ENCODE data around the gene MYOC.
"Not testable (repeated sequence)": the region's sequence is repeated elsewhere in the genome, so short reads cannot be mapped to it uniquely, and the experiment has no call there.

The MYOC gene

GRCh38 chr1:171625225-171625624 is 27.3 kb downstream of the MYOC start:
- Histone ChIP-seq H3K4me1 (ENCODE audit: control insufficient read depth, low read depth, low read length) (no peaks in the 10 kb centered on the region), H3K27me3 (ENCODE audit: insufficient read depth, low read length, poor library complexity) (no peaks in the 10 kb centered on the region), H2BK15ac (replicated peaks; ENCODE audit: low read depth) (no peak overlapping the region), H3K79me1 (ENCODE audit: low read length) (no peaks in the 10 kb centered on the region), H3K79me2 (ENCODE audit: control insufficient read depth, insufficient read depth, low read length) (no peaks in the 10 kb centered on the region), H3K36me3 (ENCODE audit: control insufficient read depth, insufficient read depth, low read length) (no peaks in the 10 kb centered on the region), H3K18ac (ENCODE audit: low read length) (no peak overlapping the region), H3K4me2 (ENCODE audit: low read length) (no peak overlapping the region), H3K56ac (ENCODE audit: low read length) (no peak overlapping the region), H3K4me3 (ENCODE audit: low read length) (no peak overlapping the region), H4K8ac (ENCODE audit: low read depth, low read length) (no peak overlapping the region), H3K23ac (ENCODE audit: low read length) (no peak overlapping the region), H3K9ac (ENCODE audit: low read length) (no peak overlapping the region), H2BK5ac (ENCODE audit: low read length) (no peak overlapping the region), H3K4ac (ENCODE audit: low read depth, low read length) (no peak overlapping the region), H3K27ac (ENCODE audit: low read depth, low read length) (no peak overlapping the region), H2AK5ac (ENCODE audit: low read length) (no peak overlapping the region), H2BK120ac (ENCODE audit: low read depth, low read length) (no peak overlapping the region), H4K5ac (ENCODE audit: low read length) (no peak overlapping the region)
- DNase-seq, result no peak
- no CpG with 5 or more reads among the region's 1 CpG for WGBS (ENCODE audit: extremely low coverage, insufficient coverage, low lambda C conversion rate)

GRCh38 chr1:171623651-171624331 is 28.7 kb downstream of the MYOC start:
- H3K27ac ChIP-seq (ENCODE audit: low read depth, low read length), result no peak overlapping the region

GRCh38 chr1:171622152-171622462 is 30.4 kb downstream of the MYOC start, which contains the start of gene MYOCOS:
Gene MYOCOS, plus strand, starts transcription at chr1:171622243. Its CDS starts 1,641 bp downstream, at chr1:171623884.
- Histone ChIP-seq H2BK5ac (ENCODE audit: low read length) (no peak within 1 kb of the TSS), H3K79me1 (ENCODE audit: low read length) (no peaks in the 10 kb centered on the region), H2BK15ac (replicated peaks; ENCODE audit: low read depth) (no peak within 1 kb of the TSS), H4K5ac (ENCODE audit: low read length) (no peak within 1 kb of the TSS), H4K8ac (ENCODE audit: low read depth, low read length) (no peak within 1 kb of the TSS), H3K27ac (ENCODE audit: low read depth, low read length) (no peak within 1 kb of the TSS), H3K56ac (ENCODE audit: low read length) (no peak within 1 kb of the TSS), H3K4me3 (ENCODE audit: low read length) (no peak within 1 kb of the TSS), H3K36me3 (ENCODE audit: control insufficient read depth, insufficient read depth, low read length) (no peaks in the 10 kb centered on the region), H2BK120ac (ENCODE audit: low read depth, low read length) (no peak within 1 kb of the TSS), H3K4ac (ENCODE audit: low read depth, low read length) (no peak within 1 kb of the TSS), H3K4me1 (ENCODE audit: control insufficient read depth, low read depth, low read length) (no peaks in the 10 kb centered on the region), H3K4me2 (ENCODE audit: low read length) (no peak within 1 kb of the TSS), H2AK5ac (ENCODE audit: low read length) (no peak within 1 kb of the TSS), H3K27me3 (ENCODE audit: insufficient read depth, low read length, poor library complexity) (no peaks in the 10 kb centered on the region), H3K9ac (ENCODE audit: low read length) (no peak within 1 kb of the TSS), H3K18ac (ENCODE audit: low read length) (no peak within 1 kb of the TSS), H3K23ac (ENCODE audit: low read length) (no peak within 1 kb of the TSS), H3K79me2 (ENCODE audit: control insufficient read depth, insufficient read depth, low read length) (no peaks in the 10 kb centered on the region)
- WGBS (ENCODE audit: extremely low coverage, insufficient coverage, low lambda C conversion rate), result no CpG with 5 or more reads among the region's 7 CpGs
- no peak for DNase-seq

More at GRCh38 chr1:171623651-171624331, 28.7 kb downstream of the MYOC start:
- Histone ChIP-seq H3K36me3 (ENCODE audit: control insufficient read depth, insufficient read depth, low read length) (no peaks in the 10 kb centered on the region), H3K79me1 (ENCODE audit: low read length) (no peaks in the 10 kb centered on the region), H3K4me2 (ENCODE audit: low read length) (no peak overlapping the region), H3K79me2 (ENCODE audit: control insufficient read depth, insufficient read depth, low read length) (no peaks in the 10 kb centered on the region), H2BK15ac (replicated peaks; ENCODE audit: low read depth) (no peak overlapping the region), H3K23ac (ENCODE audit: low read length) (no peak overlapping the region), H3K18ac (ENCODE audit: low read length) (no peak overlapping the region), H2BK5ac (ENCODE audit: low read length) (no peak overlapping the region), H3K9ac (ENCODE audit: low read length) (no peak overlapping the region), H3K4me3 (ENCODE audit: low read length) (no peak overlapping the region), H3K4ac (ENCODE audit: low read depth, low read length) (no peak overlapping the region), H4K5ac (ENCODE audit: low read length) (no peak overlapping the region), H4K8ac (ENCODE audit: low read depth, low read length) (no peak overlapping the region), H3K4me1 (ENCODE audit: control insufficient read depth, low read depth, low read length) (no peaks in the 10 kb centered on the region), H2BK120ac (ENCODE audit: low read depth, low read length) (no peak overlapping the region), H3K27me3 (ENCODE audit: insufficient read depth, low read length, poor library complexity) (no peaks in the 10 kb centered on the region), H2AK5ac (ENCODE audit: low read length) (no peak overlapping the region), H3K56ac (ENCODE audit: low read length) (no peak overlapping the region)
- WGBS (ENCODE audit: extremely low coverage, insufficient coverage, low lambda C conversion rate), result no CpG with 5 or more reads among the region's 9 CpGs
- no peak for DNase-seq

- H2BK15ac ChIP-seq (replicated peaks; ENCODE audit: low read depth), result no peak overlapping the region
- H3K4me2 ChIP-seq (ENCODE audit: low read length), result no peak overlapping the region
- no peak overlapping the region for H2AK5ac ChIP-seq (ENCODE audit: low read length)
- H2BK5ac ChIP-seq (ENCODE audit: low read length), result no peak overlapping the region
- no peak overlapping the region for H4K5ac ChIP-seq (ENCODE audit: low read length)
- no peak overlapping the region for H4K8ac ChIP-seq (ENCODE audit: low read depth, low read length)
- H3K4me1 ChIP-seq (ENCODE audit: control insufficient read depth, low read depth, low read length), result no peaks in the 10 kb centered on the region
- no peak overlapping the region for H3K4me3 ChIP-seq (ENCODE audit: low read length)
- H3K4ac ChIP-seq (ENCODE audit: low read depth, low read length), result no peak overlapping the region
- H3K36me3 ChIP-seq (ENCODE audit: control insufficient read depth, insufficient read depth, low read length), result no peaks in the 10 kb centered on the region
- H3K9ac ChIP-seq (ENCODE audit: low read length), result no peak overlapping the region
- H3K27me3 ChIP-seq (ENCODE audit: insufficient read depth, low read length, poor library complexity), result no peaks in the 10 kb centered on the region
- no peak overlapping the region for H3K23ac ChIP-seq (ENCODE audit: low read length)
- no peak overlapping the region for H3K27ac ChIP-seq (ENCODE audit: low read depth, low read length)
- no peaks in the 10 kb centered on the region for H3K79me2 ChIP-seq (ENCODE audit: control insufficient read depth, insufficient read depth, low read length)
- no peak overlapping the region for H2BK120ac ChIP-seq (ENCODE audit: low read depth, low read length)
- no CpG with 5 or more reads among the region's 2 CpGs for WGBS (ENCODE audit: extremely low coverage, insufficient coverage, low lambda C conversion rate)
- H3K18ac ChIP-seq (ENCODE audit: low read length), result no peak overlapping the region
- H3K56ac ChIP-seq (ENCODE audit: low read length), result no peak overlapping the region
- no peaks in the 10 kb centered on the region for H3K79me1 ChIP-seq (ENCODE audit: low read length)
- no peak for DNase-seq
Observed at GRCh38 chr1:171616586-171616985, 35.9 kb downstream of the MYOC start.

GRCh38 chr1:171615122-171615906 is 37.2 kb downstream of the MYOC start:
- H3K4me1 ChIP-seq (ENCODE audit: control insufficient read depth, low read depth, low read length); H3K9ac ChIP-seq (ENCODE audit: low read length); H4K5ac ChIP-seq (ENCODE audit: low read length); H3K23ac ChIP-seq (ENCODE audit: low read length); H2BK5ac ChIP-seq (ENCODE audit: low read length); H3K4ac ChIP-seq (ENCODE audit: low read depth, low read length); H2BK15ac ChIP-seq (replicated peaks; ENCODE audit: low read depth); H3K79me1 ChIP-seq (ENCODE audit: low read length); H3K27ac ChIP-seq (ENCODE audit: low read depth, low read length); H2BK120ac ChIP-seq (ENCODE audit: low read depth, low read length); H3K79me2 ChIP-seq (ENCODE audit: control insufficient read depth, insufficient read depth, low read length); H3K27me3 ChIP-seq (ENCODE audit: insufficient read depth, low read length, poor library complexity); H3K4me2 ChIP-seq (ENCODE audit: low read length); H2AK5ac ChIP-seq (ENCODE audit: low read length); H3K56ac ChIP-seq (ENCODE audit: low read length); H3K36me3 ChIP-seq (ENCODE audit: control insufficient read depth, insufficient read depth, low read length); H3K4me3 ChIP-seq (ENCODE audit: low read length); H3K18ac ChIP-seq (ENCODE audit: low read length); H4K8ac ChIP-seq (ENCODE audit: low read depth, low read length): not testable (repeated sequence)
- DNase-seq, result peak; percentile 71
- no CpG with 5 or more reads among the region's 14 CpGs for WGBS (ENCODE audit: extremely low coverage, insufficient coverage, low lambda C conversion rate)

Data from mesendoderm (in vitro differentiated cells).